Measurements from ENCODE around the gene CASZ1. TPM values are rescaled to one million over a fixed set of nuclear protein-coding genes. Genes with fewer than 3 reads are reported as not detected.

CASZ1 gene
- total RNA-seq, 1 experiment from 2014 or later: 11.7 TPM

GRCh38 chr1:10635085-10635896 is 161.2 kb downstream of the CASZ1 start:
- TF ChIP-seq, protein P1, sequence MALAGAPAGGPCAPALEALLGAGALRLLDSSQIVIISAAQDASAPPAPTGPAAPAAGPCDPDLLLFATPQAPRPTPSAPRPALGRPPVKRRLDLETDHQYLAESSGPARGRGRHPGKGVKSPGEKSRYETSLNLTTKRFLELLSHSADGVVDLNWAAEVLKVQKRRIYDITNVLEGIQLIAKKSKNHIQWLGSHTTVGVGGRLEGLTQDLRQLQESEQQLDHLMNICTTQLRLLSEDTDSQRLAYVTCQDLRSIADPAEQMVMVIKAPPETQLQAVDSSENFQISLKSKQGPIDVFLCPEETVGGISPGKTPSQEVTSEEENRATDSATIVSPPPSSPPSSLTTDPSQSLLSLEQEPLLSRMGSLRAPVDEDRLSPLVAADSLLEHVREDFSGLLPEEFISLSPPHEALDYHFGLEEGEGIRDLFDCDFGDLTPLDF (CRISPR knock-in tag; IDR thresholded peaks at IDR 0.05): no peak
- TF ChIP-seq RORB (CRISPR knock-in tag; IDR thresholded peaks at IDR 0.05): no peak
- no peak for TF ChIP-seq ATF1 (CRISPR knock-in tag; IDR thresholded peaks at IDR 0.05)
- no peak for TF ChIP-seq MLX (CRISPR knock-in tag; IDR thresholded peaks at IDR 0.05)
- Mint-ChIP-seq H3K36me3 (no peaks in the 10 kb centered on the region), H3K4me3 (no peak overlapping the region), H3K27me3 (ENCODE audit: low read depth) (peaks cover 23% of the 10 kb centered on the region), H3K4me1 (peaks cover 37% of the 10 kb centered on the region), H3K27ac (no peak overlapping the region), H3K9me3 (no peaks in the 10 kb centered on the region)
- ChIA-PET CTCF (interaction anchor here (0.6 to 1.9 kb wide), 11 partner anchors 10 to 275 kb away, joined by 3 to 5 read pairs (median 4); no protein-coding TSS in a partner anchor), POLR2A (no interaction called here)
- ATAC-seq (no peak), DNase-seq (ENCODE audit: low spot score) (no peak)

DNA sequence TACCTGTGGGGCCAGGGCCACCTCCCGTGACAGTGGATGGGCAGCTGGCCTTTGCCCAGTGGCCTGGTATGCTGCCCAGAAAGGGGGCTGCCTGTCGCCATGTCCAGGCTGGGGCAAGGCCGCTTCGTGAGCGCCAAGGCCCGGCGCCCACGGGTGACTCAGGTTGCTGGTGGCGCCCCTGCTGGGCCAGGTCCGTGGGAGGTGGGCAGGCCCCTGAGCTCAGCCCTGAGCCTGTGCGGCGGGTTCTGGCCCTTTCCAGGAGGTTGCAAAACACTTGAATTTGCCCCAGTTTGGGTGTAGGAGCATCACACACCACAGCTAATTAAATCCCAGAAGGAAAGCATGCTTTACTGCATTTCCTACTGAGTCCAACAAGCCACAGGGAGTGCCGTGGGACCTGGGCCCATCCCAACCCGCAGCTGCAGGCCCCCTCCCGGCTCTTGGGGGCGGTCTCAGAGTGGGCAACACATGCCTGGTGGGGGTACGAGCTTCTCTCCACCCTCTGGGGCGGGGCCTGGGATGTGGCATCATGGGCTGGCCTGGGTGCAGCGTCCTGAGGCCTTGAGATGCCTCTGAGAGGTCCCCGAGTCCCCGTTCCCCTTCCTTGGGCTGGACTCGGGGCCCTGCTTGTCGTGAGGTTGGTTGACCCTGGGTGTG is 161.9 kb downstream of the CASZ1 start:
- Mint-ChIP-seq H3K27me3 (ENCODE audit: low read depth) (peaks cover 16% of the 10 kb centered on the region), H3K4me3 (no peak overlapping the region), H3K27ac (no peak overlapping the region), H3K9me3 (no peaks in the 10 kb centered on the region), H3K4me1 (peaks cover 34% of the 10 kb centered on the region), H3K36me3 (no peaks in the 10 kb centered on the region)
- DNase-seq (ENCODE audit: low spot score): no peak
- no peak for TF ChIP-seq ZNF423 (CRISPR knock-in tag; IDR thresholded peaks at IDR 0.05)
- POLR2A ChIA-PET: no interaction called here
- CTCF ChIA-PET: interaction anchor here (0.6 to 1.9 kb wide), 11 partner anchors 11 to 276 kb away, joined by 3 to 4 read pairs (median 4); no protein-coding TSS in a partner anchor
- ATAC-seq: peak; percentile 16

DNA sequence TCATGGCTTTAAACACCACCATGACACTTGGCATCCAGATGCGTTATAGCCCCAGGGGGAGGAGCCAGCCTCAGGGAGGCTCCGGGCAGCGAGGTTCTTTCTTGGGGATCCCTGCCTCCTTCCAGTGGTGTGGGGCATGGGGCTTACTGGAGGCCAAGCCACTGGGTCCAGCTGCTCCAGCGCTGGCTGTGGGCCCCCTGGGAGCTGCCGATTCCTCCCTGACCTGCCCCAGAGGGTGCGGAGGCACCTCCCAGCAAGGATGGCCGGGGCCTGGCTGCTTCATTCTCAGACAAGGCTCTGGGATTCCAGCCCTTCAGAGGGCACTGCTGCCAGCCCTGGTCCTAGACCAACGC is 162.4 kb downstream of the CASZ1 start:
- DNase-seq (ENCODE audit: low spot score): no peak
- Mint-ChIP-seq H3K4me1 (peaks cover 31% of the 10 kb centered on the region), H3K9me3 (no peaks in the 10 kb centered on the region), H3K27me3 (ENCODE audit: low read depth) (peaks cover 12% of the 10 kb centered on the region), H3K27ac (no peak overlapping the region), H3K4me3 (no peak overlapping the region), H3K36me3 (no peaks in the 10 kb centered on the region)
- POLR2A ChIA-PET: no interaction called here
- no peak for ATAC-seq
- CTCF ChIA-PET: interaction anchor here (0.8 to 1.9 kb wide), 7 partner anchors 15 to 276 kb away, joined by 3 to 4 read pairs (median 4); no protein-coding TSS in a partner anchor
- TF ChIP-seq SMAD4 (CRISPR knock-in tag; IDR thresholded peaks at IDR 0.05) (no peak), MLX (CRISPR knock-in tag; IDR thresholded peaks at IDR 0.05) (no peak), ELF4 (CRISPR knock-in tag; IDR thresholded peaks at IDR 0.05; ENCODE audit: low read depth) (no peak), ZNF671 (CRISPR knock-in tag; IDR thresholded peaks at IDR 0.05) (no peak), TEAD1 (CRISPR knock-in tag; IDR thresholded peaks at IDR 0.05) (no peak), NR3C1 (CRISPR knock-in tag; conservative IDR thresholded peaks at IDR 0.05; ENCODE audit: low read depth) (no peak), NFYB (CRISPR knock-in tag; conservative IDR thresholded peaks at IDR 0.05; ENCODE audit: low read depth) (no peak), CBFB (CRISPR knock-in tag; IDR thresholded peaks at IDR 0.05; ENCODE audit: low read depth) (no peak), ZBTB43 (CRISPR knock-in tag; IDR thresholded peaks at IDR 0.05) (no peak), GTF2I (CRISPR knock-in tag; conservative IDR thresholded peaks at IDR 0.05) (no peak), ATF2 (CRISPR knock-in tag; IDR thresholded peaks at IDR 0.05; ENCODE audit: borderline replicate concordance, low read depth) (no peak)
- TF ChIP-seq, protein P2, sequence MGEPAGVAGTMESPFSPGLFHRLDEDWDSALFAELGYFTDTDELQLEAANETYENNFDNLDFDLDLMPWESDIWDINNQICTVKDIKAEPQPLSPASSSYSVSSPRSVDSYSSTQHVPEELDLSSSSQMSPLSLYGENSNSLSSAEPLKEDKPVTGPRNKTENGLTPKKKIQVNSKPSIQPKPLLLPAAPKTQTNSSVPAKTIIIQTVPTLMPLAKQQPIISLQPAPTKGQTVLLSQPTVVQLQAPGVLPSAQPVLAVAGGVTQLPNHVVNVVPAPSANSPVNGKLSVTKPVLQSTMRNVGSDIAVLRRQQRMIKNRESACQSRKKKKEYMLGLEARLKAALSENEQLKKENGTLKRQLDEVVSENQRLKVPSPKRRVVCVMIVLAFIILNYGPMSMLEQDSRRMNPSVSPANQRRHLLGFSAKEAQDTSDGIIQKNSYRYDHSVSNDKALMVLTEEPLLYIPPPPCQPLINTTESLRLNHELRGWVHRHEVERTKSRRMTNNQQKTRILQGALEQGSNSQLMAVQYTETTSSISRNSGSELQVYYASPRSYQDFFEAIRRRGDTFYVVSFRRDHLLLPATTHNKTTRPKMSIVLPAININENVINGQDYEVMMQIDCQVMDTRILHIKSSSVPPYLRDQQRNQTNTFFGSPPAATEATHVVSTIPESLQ (CRISPR knock-in tag; IDR thresholded peaks at IDR 0.05): no peak
- TF ChIP-seq, protein P3, sequence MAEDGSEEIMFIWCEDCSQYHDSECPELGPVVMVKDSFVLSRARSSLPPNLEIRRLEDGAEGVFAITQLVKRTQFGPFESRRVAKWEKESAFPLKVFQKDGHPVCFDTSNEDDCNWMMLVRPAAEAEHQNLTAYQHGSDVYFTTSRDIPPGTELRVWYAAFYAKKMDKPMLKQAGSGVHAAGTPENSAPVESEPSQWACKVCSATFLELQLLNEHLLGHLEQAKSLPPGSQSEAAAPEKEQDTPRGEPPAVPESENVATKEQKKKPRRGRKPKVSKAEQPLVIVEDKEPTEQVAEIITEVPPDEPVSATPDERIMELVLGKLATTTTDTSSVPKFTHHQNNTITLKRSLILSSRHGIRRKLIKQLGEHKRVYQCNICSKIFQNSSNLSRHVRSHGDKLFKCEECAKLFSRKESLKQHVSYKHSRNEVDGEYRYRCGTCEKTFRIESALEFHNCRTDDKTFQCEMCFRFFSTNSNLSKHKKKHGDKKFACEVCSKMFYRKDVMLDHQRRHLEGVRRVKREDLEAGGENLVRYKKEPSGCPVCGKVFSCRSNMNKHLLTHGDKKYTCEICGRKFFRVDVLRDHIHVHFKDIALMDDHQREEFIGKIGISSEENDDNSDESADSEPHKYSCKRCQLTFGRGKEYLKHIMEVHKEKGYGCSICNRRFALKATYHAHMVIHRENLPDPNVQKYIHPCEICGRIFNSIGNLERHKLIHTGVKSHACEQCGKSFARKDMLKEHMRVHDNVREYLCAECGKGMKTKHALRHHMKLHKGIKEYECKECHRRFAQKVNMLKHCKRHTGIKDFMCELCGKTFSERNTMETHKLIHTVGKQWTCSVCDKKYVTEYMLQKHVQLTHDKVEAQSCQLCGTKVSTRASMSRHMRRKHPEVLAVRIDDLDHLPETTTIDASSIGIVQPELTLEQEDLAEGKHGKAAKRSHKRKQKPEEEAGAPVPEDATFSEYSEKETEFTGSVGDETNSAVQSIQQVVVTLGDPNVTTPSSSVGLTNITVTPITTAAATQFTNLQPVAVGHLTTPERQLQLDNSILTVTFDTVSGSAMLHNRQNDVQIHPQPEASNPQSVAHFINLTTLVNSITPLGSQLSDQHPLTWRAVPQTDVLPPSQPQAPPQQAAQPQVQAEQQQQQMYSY (CRISPR knock-in tag; IDR thresholded peaks at IDR 0.05): no peak

All from WTC11 (cell line).